RWPE2 (cell line): ENCODE results near the gene GRIP2.

Experiments
- ATAC-seq: fragments of 200-7000 bp; cut with Tn5 transposase; 3 replicates; pipeline ENCODE4 v1.9.1; 2021; ENCODE audit warnings: low read depth
- DNase-seq: peaks from one replicate; pipeline ENCODE4 v3.0.0-alpha.2; 2020; ENCODE audit warnings: low spot score
- H3K27ac ChIP-seq: fragments of 450-650 bp; 2 replicates; pipeline ENCODE4 v1.5.1; 2017; ENCODE audit warnings: mild to moderate bottlenecking; ENCODE audit not compliant: poor library complexity, severe bottlenecking
- H3K27me3 ChIP-seq: fragments of 250-450 bp; sonication (Bioruptor Pico); 2 replicates; pipeline ENCODE4 v1.5.1; 2021; ENCODE audit warnings: mild to moderate bottlenecking, moderate library complexity; ENCODE audit not compliant: insufficient read depth, poor library complexity, severe bottlenecking
- H3K36me3 ChIP-seq: fragments of 250-450 bp; sonication (Bioruptor Pico); 2 replicates; pipeline ENCODE4 v1.5.1; 2020; ENCODE audit warnings: low read depth, mild to moderate bottlenecking, moderate library complexity
- H3K4me1 ChIP-seq: fragments of 250-450 bp; sonication (Bioruptor Pico); 2 replicates; pipeline ENCODE4 v1.5.1; 2021; ENCODE audit warnings: mild to moderate bottlenecking, moderate library complexity; ENCODE audit not compliant: insufficient read depth, poor library complexity, severe bottlenecking
- H3K4me3 ChIP-seq: fragments of 250-450 bp; sonication (Bioruptor Pico); 2 replicates; pipeline ENCODE4 v1.5.1; 2021; ENCODE audit warnings: mild to moderate bottlenecking, moderate library complexity; ENCODE audit not compliant: severe bottlenecking
- H3K9me3 ChIP-seq: fragments of 250-450 bp; sonication (Bioruptor Pico); 2 replicates; pipeline ENCODE4 v1.5.1; 2021; ENCODE audit warnings: mild to moderate bottlenecking, moderate library complexity; ENCODE audit not compliant: severe bottlenecking
- TF ChIP-seq, protein P1 (sequence below): fragments of 450-650 bp; IDR thresholded peaks from one replicate; pipeline ENCODE4 v1.5.1; 2017; ENCODE audit warnings: mild to moderate bottlenecking, moderate library complexity; ENCODE audit not compliant: poor library complexity, severe bottlenecking

The GRIP2 gene

DNA sequence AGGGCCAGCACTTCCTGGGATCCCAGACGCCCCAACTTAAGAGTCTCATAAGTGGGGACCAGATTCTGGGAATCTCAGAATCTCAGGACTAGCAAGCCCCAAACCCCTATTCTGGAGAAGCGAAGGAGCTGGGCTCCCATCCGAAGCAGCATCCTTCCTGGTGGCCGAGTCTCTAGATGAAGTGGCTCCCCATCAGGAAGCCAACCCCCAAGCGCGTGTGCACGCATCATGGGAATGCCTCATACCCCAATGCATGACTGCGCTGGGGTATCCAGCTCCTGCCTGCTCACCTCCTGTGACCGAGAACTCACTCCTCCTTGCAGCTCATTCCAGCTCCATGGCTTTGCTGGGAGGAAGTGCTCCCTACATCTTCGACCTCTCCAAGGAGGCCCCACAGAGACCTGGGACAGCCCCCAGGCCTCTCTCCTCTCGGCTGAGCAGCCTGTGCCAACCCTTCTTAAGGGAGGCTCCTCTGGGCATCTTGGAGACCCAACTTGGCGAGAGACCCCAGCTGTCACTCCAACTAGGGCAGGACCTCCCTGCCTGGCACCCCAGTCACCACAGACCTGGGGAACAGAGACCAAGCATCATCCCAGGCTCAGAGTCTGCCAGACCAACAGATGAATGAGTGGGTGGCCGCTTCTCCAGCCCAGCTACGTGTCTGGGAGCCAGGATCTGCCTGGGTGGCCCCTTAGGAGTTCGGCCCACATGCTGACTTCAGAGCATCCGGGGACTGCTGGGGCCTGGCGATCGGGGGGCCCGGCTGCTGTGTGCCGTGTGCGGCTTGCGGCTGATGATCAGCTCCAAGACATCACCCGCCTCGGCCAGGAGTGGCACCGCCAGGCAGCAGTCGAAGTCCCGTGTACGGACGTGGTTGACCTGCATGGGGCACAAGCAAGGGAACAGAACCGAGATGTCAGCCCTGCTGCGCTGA lies 46.9 kb downstream of the GRIP2 start:
- H3K27me3 ChIP-seq: no peaks in the 10 kb centered on the region
- H3K27ac ChIP-seq: no peak overlapping the region
- peak; percentile 30 for DNase-seq
- H3K9me3 ChIP-seq: no peaks in the 10 kb centered on the region
- H3K36me3 ChIP-seq: no peaks in the 10 kb centered on the region
- no peak for ATAC-seq
- peaks cover 20% of the 10 kb centered on the region for H3K4me1 ChIP-seq
- TF ChIP-seq, protein P1, sequence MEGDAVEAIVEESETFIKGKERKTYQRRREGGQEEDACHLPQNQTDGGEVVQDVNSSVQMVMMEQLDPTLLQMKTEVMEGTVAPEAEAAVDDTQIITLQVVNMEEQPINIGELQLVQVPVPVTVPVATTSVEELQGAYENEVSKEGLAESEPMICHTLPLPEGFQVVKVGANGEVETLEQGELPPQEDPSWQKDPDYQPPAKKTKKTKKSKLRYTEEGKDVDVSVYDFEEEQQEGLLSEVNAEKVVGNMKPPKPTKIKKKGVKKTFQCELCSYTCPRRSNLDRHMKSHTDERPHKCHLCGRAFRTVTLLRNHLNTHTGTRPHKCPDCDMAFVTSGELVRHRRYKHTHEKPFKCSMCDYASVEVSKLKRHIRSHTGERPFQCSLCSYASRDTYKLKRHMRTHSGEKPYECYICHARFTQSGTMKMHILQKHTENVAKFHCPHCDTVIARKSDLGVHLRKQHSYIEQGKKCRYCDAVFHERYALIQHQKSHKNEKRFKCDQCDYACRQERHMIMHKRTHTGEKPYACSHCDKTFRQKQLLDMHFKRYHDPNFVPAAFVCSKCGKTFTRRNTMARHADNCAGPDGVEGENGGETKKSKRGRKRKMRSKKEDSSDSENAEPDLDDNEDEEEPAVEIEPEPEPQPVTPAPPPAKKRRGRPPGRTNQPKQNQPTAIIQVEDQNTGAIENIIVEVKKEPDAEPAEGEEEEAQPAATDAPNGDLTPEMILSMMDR: no peak
- H3K4me3 ChIP-seq: no peak overlapping the region

DNA sequence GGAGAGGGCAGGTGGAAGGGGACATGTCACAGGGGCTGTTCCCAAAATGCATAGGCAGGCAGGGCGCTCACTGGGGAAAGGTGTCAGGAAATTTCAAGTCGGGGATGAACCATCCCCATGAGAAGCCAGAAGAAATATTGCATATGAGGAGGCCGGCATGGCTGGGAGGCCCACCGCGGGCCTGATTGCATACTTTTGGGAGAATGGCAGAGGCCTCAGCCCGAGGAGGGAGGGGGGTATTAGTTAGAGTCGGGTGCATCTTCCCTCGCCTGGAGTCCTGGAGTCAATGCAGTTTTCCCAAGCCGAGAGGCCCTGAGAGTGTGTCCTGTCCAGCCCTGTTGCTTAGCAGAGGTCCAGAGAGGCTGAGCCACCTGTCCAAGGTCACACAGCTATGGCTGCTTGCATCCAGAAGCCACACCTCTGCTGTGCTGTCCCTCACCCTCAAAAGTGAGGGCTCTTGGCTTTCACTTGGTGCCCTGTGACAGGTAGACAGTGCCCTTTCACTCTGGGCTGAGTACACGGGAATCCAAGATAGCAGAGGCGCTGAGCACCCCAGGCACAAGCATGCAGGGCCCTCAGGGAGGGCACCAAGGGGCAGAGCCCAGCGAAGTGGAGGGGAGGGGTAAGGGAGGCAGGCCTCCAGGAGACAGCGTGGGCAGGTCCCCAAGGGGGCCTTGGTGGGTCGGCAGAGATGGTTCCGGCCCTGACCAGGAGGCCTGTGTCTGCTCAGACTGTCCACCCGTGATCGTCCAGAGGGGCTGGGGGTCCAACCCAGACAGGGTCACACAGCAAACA lies 48.5 kb downstream of the GRIP2 start:
- Histone ChIP-seq H3K27me3 (no peaks in the 10 kb centered on the region), H3K27ac (no peak overlapping the region), H3K4me1 (peaks cover 23% of the 10 kb centered on the region), H3K4me3 (no peak overlapping the region), H3K36me3 (no peaks in the 10 kb centered on the region), H3K9me3 (no peaks in the 10 kb centered on the region)
- ATAC-seq: no peak
- TF ChIP-seq, protein P1: no peak
- DNase-seq: peak; percentile 43

DNA sequence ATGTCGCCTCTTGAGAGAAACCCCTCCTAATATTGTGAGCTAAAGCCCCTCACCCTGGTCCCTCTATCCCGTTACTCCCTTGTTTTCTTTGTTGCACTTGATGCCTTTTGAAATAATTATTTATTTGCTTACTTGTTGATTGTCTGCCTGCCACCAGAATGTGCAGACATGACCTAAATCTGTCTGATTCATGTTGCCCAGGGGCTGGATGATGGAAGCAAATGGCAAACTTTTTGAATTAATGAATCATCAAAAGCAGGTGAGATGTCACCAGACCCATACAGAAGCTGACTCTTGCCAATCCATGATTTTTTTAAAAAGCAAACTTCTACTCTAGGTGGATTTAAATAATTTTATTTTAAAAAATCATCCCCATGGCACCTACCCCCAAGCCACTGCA lies 49.3 kb downstream of the GRIP2 start:
- H3K4me1 ChIP-seq: peaks cover 23% of the 10 kb centered on the region
- ATAC-seq (peak; percentile 51; the same call in 1 of the 3 replicates), DNase-seq (peak; percentile 11)
- H3K27me3 ChIP-seq: no peaks in the 10 kb centered on the region
- no peak overlapping the region for H3K4me3 ChIP-seq
- H3K9me3 ChIP-seq: no peaks in the 10 kb centered on the region
- TF ChIP-seq, protein P1: no peak
- no peaks in the 10 kb centered on the region for H3K36me3 ChIP-seq
- H3K27ac ChIP-seq: no peak overlapping the region

DNA sequence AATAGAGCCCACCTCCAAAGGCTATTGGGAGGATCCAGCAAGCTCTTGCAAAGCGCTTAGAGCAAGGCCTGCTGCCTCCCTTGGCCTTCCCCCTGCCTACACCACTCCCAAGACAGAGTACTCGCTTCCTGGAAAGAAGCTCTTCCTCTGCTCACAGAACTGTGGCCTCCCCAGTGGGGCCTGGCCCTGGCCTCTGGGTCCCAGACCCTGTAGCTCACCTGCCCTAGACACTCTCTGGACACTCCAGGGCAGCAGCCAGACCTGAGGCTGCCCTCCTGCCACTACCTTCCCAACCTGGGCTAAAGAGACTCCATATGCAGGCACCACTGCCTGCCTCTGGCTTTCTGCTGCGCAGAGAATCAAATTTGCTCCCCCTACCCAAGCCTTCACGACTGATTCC lies 49.9 kb downstream of the GRIP2 start:
- ATAC-seq (no peak), DNase-seq (no peak)
- Histone ChIP-seq H3K9me3 (no peaks in the 10 kb centered on the region), H3K4me1 (peaks cover 23% of the 10 kb centered on the region), H3K27me3 (no peaks in the 10 kb centered on the region), H3K36me3 (no peaks in the 10 kb centered on the region), H3K4me3 (no peak overlapping the region), H3K27ac (no peak overlapping the region)
- TF ChIP-seq, protein P1: no peak
